ENCODE results near the gene HNRNPLL. TPM values are rescaled to one million over a fixed set of nuclear protein-coding genes. Genes with fewer than 3 reads are reported as not detected.

HNRNPLL gene
- total and polyA plus RNA-seq, 2 of the 8 experiments (the other 6 are each of a cell fraction or from before 2014, with no cell fraction given) = 18.6 to 69.3 TPM

DNA sequence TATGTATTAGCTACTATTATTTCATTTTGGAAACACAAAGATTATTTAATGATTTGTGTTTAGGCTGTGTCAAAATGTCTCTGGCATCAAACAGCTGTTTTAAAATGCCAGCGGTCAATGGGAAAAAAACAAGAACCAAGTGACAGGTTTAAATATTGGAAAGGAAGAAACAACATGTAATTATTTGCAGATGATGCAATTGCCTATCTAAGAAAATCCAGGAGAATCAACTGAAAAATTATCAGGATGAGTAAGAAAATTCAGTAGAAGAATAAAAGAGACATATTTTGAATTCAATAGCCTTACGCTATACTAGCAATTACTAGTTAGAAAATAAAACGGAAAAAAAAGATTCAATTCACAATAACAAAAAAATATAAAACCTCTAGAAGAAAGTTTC lies 51.6 kb downstream of the HNRNPLL start:
- ChIA-PET POLR2A (ENCODE audit: partially characterized antibody) (interaction anchor here (1.1 to 3.6 kb wide), 2 partner anchors 11 to 200 kb away, joined by 3 to 13 read pairs; partner anchors contain the start of gene SRSF7), CTCF (ENCODE audit: partially characterized antibody) (interaction anchor here (0.6 to 2.5 kb wide), 4 partner anchors 11 to 166 kb away, joined by 3 to 9 read pairs (median 6); no protein-coding TSS in a partner anchor)
- no peak overlapping the region for H3K27ac ChIP-seq (ENCODE audit: low read depth, low read length)

More for the DNA sequence above, 51.6 kb downstream of the HNRNPLL start:
- no peak for FAIRE-seq
- Histone ChIP-seq H4K91ac (replicated peaks; ENCODE audit: insufficient read length, low read length) (no peak overlapping the region), H3K9me3 (ENCODE audit: insufficient read depth in 2 of 2, low read depth in 1 of 2, low read length in 1 of 2) (no peaks in the 10 kb centered on the region), H2AK5ac (ENCODE audit: low read depth, low read length) (no peak overlapping the region), H3K4me2 (ENCODE audit: insufficient read depth in 1 of 2, low read depth in 2 of 2, low read length in 2 of 2) (no peak overlapping the region), H3K4ac (replicated peaks; ENCODE audit: insufficient read length, low read depth, low read length) (no peak overlapping the region), H3K36me3 (ENCODE audit: control insufficient read depth in 2 of 4, insufficient read depth in 4 of 4, low read length in 3 of 4) (no peaks in the 10 kb centered on the region; a peak in 1 of 8 replicates), H3K14ac (ENCODE audit: insufficient read length) (no peak overlapping the region), H3K4me3 (ENCODE audit: extremely low read depth in 1 of 4, insufficient read depth in 2 of 4, low read depth in 3 of 4, low read length in 4 of 4) (no peak overlapping the region), H2BK5ac (ENCODE audit: low read depth, low read length) (no peak overlapping the region), H2BK120ac (replicated peaks; ENCODE audit: low read depth, low read length) (no peak overlapping the region), H4K8ac (ENCODE audit: extremely low read depth, insufficient read depth, low read length) (no peak overlapping the region), H3K23ac (ENCODE audit: insufficient read length) (no peak overlapping the region), H4K20me1 (replicated peaks in 1 of 2; ENCODE audit: control insufficient read depth in 1 of 2, insufficient read depth in 2 of 2, low read length in 2 of 2) (no peaks in the 10 kb centered on the region), H3K79me1 (ENCODE audit: low read depth, low read length) (no peaks in the 10 kb centered on the region), H3K23me2 (ENCODE audit: low read depth, low read length) (no peaks in the 10 kb centered on the region), H4K5ac (ENCODE audit: insufficient read length, low read depth, low read length) (no peak overlapping the region), H3K27me3 (replicated peaks in 1 of 4; ENCODE audit: control insufficient read depth in 3 of 4, extremely low read depth in 1 of 4, insufficient read depth in 3 of 4, low read length in 3 of 4) (no peaks in the 10 kb centered on the region), H3K9ac (replicated peaks in 1 of 4; ENCODE audit: extremely low read depth in 1 of 4, low read depth in 3 of 4, low read length in 3 of 4) (no peak overlapping the region), H2AFZ (ENCODE audit: low read length) (no peak overlapping the region), H2BK15ac (ENCODE audit: low read length) (no peak overlapping the region), H3K18ac (ENCODE audit: extremely low read depth, low read length) (no peak overlapping the region), H2BK12ac (ENCODE audit: low read depth, low read length) (no peak overlapping the region), H3K4me1 (replicated peaks in 1 of 4; ENCODE audit: control insufficient read depth in 3 of 4, insufficient read depth in 4 of 4, low read length in 3 of 4) (peaks cover 0 to 4% (median 1%) of the 10 kb centered on the region in 4 experiments; a peak in 1 of 7 replicates), H3K56ac (replicated peaks; ENCODE audit: insufficient read length, low read depth, low read length) (no peak overlapping the region), H3K79me2 (ENCODE audit: control insufficient read depth in 1 of 2, insufficient read depth in 2 of 2, low read length in 2 of 2) (no peaks in the 10 kb centered on the region), H2BK20ac (ENCODE audit: low read length) (no peak overlapping the region)
- WGBS, 2 experiments (ENCODE audit: extremely low coverage in 1 of 2, insufficient coverage in 1 of 2, insufficient read length in 1 of 2, insufficient replicate concordance in 2 of 2, low coverage in 1 of 2, low lambda C conversion rate in 2 of 2, missing lambda C conversion rate in 1 of 2) = 92% methylated on average over 3 of the region's 3 CpGs; no CpG with 5 or more reads in 1 of the 2 experiments
- no peak for DNase-seq (ENCODE audit: low read depth in 1 of 2, low spot score in 2 of 2)
- TF ChIP-seq JUND (IDR thresholded peaks at IDR 0.05; ENCODE audit: low read length) (no peak), RXRA (IDR thresholded peaks at IDR 0.05; ENCODE audit: insufficient read depth, low read depth, low read length) (no peak), TBP (IDR thresholded peaks at IDR 0.05; ENCODE audit: low read depth, low read length) (no peak), FOSL1 (IDR thresholded peaks at IDR 0.05; ENCODE audit: insufficient read depth, low read depth, low read length) (no peak), RAD21 (IDR thresholded peaks at IDR 0.05 in 1 of 2, conservative IDR thresholded peaks at IDR 0.05 in 1 of 2; ENCODE audit: low read depth in 2 of 2, low read length in 2 of 2) (no peak), JUN (IDR thresholded peaks at IDR 0.05; ENCODE audit: low read depth, low read length) (no peak), CBX5 (IDR thresholded peaks at IDR 0.05; ENCODE audit: low read depth, low read length) (no peak), SP2 (IDR thresholded peaks at IDR 0.05; ENCODE audit: low read length) (no peak), SP1 (IDR thresholded peaks at IDR 0.05; ENCODE audit: low read depth, low read length) (no peak), CHD2 (IDR thresholded peaks at IDR 0.05; ENCODE audit: low read length) (no peak), RFX5 (IDR thresholded peaks at IDR 0.05; ENCODE audit: borderline replicate concordance, low read depth, low read length) (no peak)
- TF ChIP-seq, protein P1, sequence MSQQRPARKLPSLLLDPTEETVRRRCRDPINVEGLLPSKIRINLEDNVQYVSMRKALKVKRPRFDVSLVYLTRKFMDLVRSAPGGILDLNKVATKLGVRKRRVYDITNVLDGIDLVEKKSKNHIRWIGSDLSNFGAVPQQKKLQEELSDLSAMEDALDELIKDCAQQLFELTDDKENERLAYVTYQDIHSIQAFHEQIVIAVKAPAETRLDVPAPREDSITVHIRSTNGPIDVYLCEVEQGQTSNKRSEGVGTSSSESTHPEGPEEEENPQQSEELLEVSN (IDR thresholded peaks at IDR 0.05) = no peak
- TF ChIP-seq, protein P2, sequence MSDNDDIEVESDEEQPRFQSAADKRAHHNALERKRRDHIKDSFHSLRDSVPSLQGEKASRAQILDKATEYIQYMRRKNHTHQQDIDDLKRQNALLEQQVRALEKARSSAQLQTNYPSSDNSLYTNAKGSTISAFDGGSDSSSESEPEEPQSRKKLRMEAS (IDR thresholded peaks at IDR 0.05) = no peak

All from H1 (cell line).